HFF-Myc (cell line): ENCODE data around the gene FAM240A.

ENCODE experiments used
- DNase-seq: peaks from one replicate; pipeline ENCODE4 v3.0.0-alpha.2; 2011; ENCODE audit warnings: low read depth; ENCODE audit errors: extremely low read depth
- H3K4me3 ChIP-seq: replicated peaks from 2 replicates; pipeline ENCODE4 v1.5.1; 2011; ENCODE audit warnings: low read depth, mild to moderate bottlenecking, control low read depth, low read length
- CTCF ChIP-seq: IDR thresholded peaks from 2 replicates; pipeline ENCODE4 v1.5.1; 2012; ENCODE audit warnings: mild to moderate bottlenecking, low read depth, low read length, control low read depth; ENCODE audit errors: missing control alignments

The FAM240A gene

GRCh38 chr3:46604127-46604526 lies 8.2 kb upstream of the FAM240A start:
- H3K4me3 ChIP-seq = no peak overlapping the region
- TF ChIP-seq CTCF = no peak
- DNase-seq = no peak

- DNase-seq = no peak
- H3K4me3 ChIP-seq = no peak overlapping the region
- TF ChIP-seq CTCF = no peak
These were observed 4.7 kb upstream of the FAM240A start for GRCh38 chr3:46607603-46608028.

GRCh38 chr3:46609212-46609721 lies 3.1 kb upstream of the FAM240A start:
- no peak for TF ChIP-seq CTCF
- H3K4me3 ChIP-seq = no peak overlapping the region
- DNase-seq = no peak

GRCh38 chr3:46609944-46610722 lies 2.2 kb upstream of the FAM240A start:
- no peak for TF ChIP-seq CTCF
- no peak overlapping the region for H3K4me3 ChIP-seq
- DNase-seq = no peak

GRCh38 chr3:46613313-46614005 lies 1.1 kb downstream of the FAM240A start:
- no peak overlapping the region for H3K4me3 ChIP-seq
- TF ChIP-seq CTCF = no peak
- no peak for DNase-seq

- TF ChIP-seq CTCF = no peak
- no peak overlapping the region for H3K4me3 ChIP-seq
- DNase-seq = no peak
These were observed 2.1 kb downstream of the FAM240A start for GRCh38 chr3:46614431-46614830.
